H1 (cell line): ENCODE results near the gene CYP2B6. TPM values are rescaled to one million over a fixed set of nuclear protein-coding genes. Genes with fewer than 3 reads are reported as not detected.
"Not testable (repeated sequence)": the region's sequence is repeated elsewhere in the genome, so short reads cannot be mapped to it uniquely, and the experiment has no call there.

Experiments used
- CTCF ChIA-PET: fragments of 300-600 bp; sonication (Branson Sonifier 250); formaldehyde crosslinking; loops from one replicate; lab custom pipeline; 2021; ENCODE audit not compliant: partially characterized antibody; lab: Charles Lee
- POLR2A ChIA-PET: fragments of 300-600 bp; sonication (Branson Sonifier 250); formaldehyde crosslinking; loops from one replicate; lab custom pipeline; 2021; ENCODE audit warnings: inconsistent platforms; ENCODE audit not compliant: partially characterized antibody; lab: Charles Lee
- DNase-seq, 2 experiments: peaks; one replicate each; pipeline versions ENCODE4 v3.0.0 to v3.0.0-alpha.2; 2010 to 2022; ENCODE audit warnings: low spot score in 2 of 2, low read depth in 1 of 2, mixed read lengths in 1 of 2
- FAIRE-seq: peaks from 2 replicates; lab custom pipeline; 2011; peaks lifted over from hg19 to GRCh38; lab: Jason Lieb, UNC
- H2AFZ ChIP-seq: 2 replicates; pipeline ENCODE4 v1.8.1; 2012; ENCODE audit warnings: low read length, inconsistent platforms
- H2AK5ac ChIP-seq: 2 replicates; pipeline ENCODE4 v1.6.1; 2013; ENCODE audit warnings: low read depth, low read length
- H2BK120ac ChIP-seq: replicated peaks from 2 replicates; pipeline ENCODE3; 2013; ENCODE audit warnings: low read depth, low read length, inconsistent platforms
- H2BK12ac ChIP-seq: 2 replicates; pipeline ENCODE4 v1.6.1; 2013; ENCODE audit warnings: low read depth, low read length
- H2BK15ac ChIP-seq: 2 replicates; pipeline ENCODE4 v1.6.1; 2013; ENCODE audit warnings: low read length
- H2BK20ac ChIP-seq: 2 replicates; pipeline ENCODE4 v1.6.1; 2013; ENCODE audit warnings: low read length
- H2BK5ac ChIP-seq: 2 replicates; pipeline ENCODE4 v1.6.1; 2013; ENCODE audit warnings: low read depth, low read length
- H3K14ac ChIP-seq: 2 replicates; pipeline ENCODE4 v1.6.1; 2013; ENCODE audit warnings: inconsistent platforms; ENCODE audit not compliant: insufficient read length
- H3K18ac ChIP-seq: 2 replicates; pipeline ENCODE4 v1.6.1; 2013; ENCODE audit warnings: low read length; ENCODE audit errors: extremely low read depth
- H3K23ac ChIP-seq: 2 replicates; pipeline ENCODE4 v1.6.1; 2013; ENCODE audit warnings: inconsistent platforms; ENCODE audit not compliant: insufficient read length
- H3K23me2 ChIP-seq: 2 replicates; pipeline ENCODE4 v1.6.1; 2013; ENCODE audit warnings: low read depth, low read length
- H3K27ac ChIP-seq: 2 replicates; pipeline ENCODE4 v1.6.1; 2011; ENCODE audit warnings: low read depth, low read length, inconsistent platforms
- H3K27me3 ChIP-seq, 4 experiments: replicated peaks in 1 of 4; 1 replicate in 1 of 4; 2 replicates in 3 of 4; pipeline versions ENCODE4 v1.6.1 to v1.8.1; 2011 to 2013; ENCODE audit warnings: low read length in 3 of 4, mild to moderate bottlenecking in 3 of 4, inconsistent platforms in 2 of 4, mixed read lengths in 2 of 4, moderate library complexity in 1 of 4; ENCODE audit not compliant: control insufficient read depth in 3 of 4, insufficient read depth in 3 of 4; ENCODE audit errors: extremely low read depth in 1 of 4
- H3K36me3 ChIP-seq, 4 experiments: 2 replicates each; pipeline versions ENCODE4 v1.6.1 to v1.8.1; 2011 to 2013; ENCODE audit warnings: mild to moderate bottlenecking in 4 of 4, low read length in 3 of 4, moderate library complexity in 2 of 4, control low read depth in 1 of 4, inconsistent platforms in 1 of 4; ENCODE audit not compliant: insufficient read depth in 4 of 4, control insufficient read depth in 2 of 4
- H3K4ac ChIP-seq: replicated peaks from 2 replicates; pipeline ENCODE3; 2013; ENCODE audit warnings: low read length, low read depth, mixed read lengths, inconsistent platforms; ENCODE audit not compliant: insufficient read length
- H3K4me1 ChIP-seq, 4 experiments: replicated peaks in 1 of 4; 1 replicate in 1 of 4; 2 replicates in 3 of 4; pipeline versions ENCODE4 v1.6.1 to v1.8.1; 2011 to 2013; ENCODE audit warnings: low read length in 3 of 4, inconsistent platforms in 2 of 4, mixed read lengths in 1 of 4; ENCODE audit not compliant: insufficient read depth in 4 of 4, control insufficient read depth in 3 of 4
- H3K4me2 ChIP-seq, 2 experiments: 2 replicates each; pipeline versions ENCODE4 v1.6.1 to v1.8.1; 2011 to 2013; ENCODE audit warnings: low read depth in 2 of 2, low read length in 2 of 2, control low read depth in 1 of 2, inconsistent platforms in 1 of 2, mild to moderate bottlenecking in 1 of 2; ENCODE audit not compliant: insufficient read depth in 1 of 2
- H3K4me3 ChIP-seq, 4 experiments: fragments of 200-600, 300-600 bp in 1 of 4; sonication (generic), shearing (Covaris generic), sonication (Bioruptor Twin) in 1 of 4; 2 replicates each; pipeline versions ENCODE4 v1.5.1 to v1.8.1; 2011 to 2016; ENCODE audit warnings: low read length in 4 of 4, low read depth in 3 of 4, control low read depth in 2 of 4, inconsistent platforms in 2 of 4, mild to moderate bottlenecking in 2 of 4, mixed read lengths in 1 of 4, moderate library complexity in 1 of 4; ENCODE audit not compliant: insufficient read depth in 2 of 4; ENCODE audit errors: extremely low read depth in 1 of 4
- H3K56ac ChIP-seq: replicated peaks from 2 replicates; pipeline ENCODE3; 2013; ENCODE audit warnings: low read depth, mild to moderate bottlenecking, mixed read lengths, low read length, inconsistent platforms; ENCODE audit not compliant: insufficient read length
- H3K79me1 ChIP-seq: 2 replicates; pipeline ENCODE4 v1.6.1; 2013; ENCODE audit warnings: low read depth, low read length, control low read depth
- H3K79me2 ChIP-seq, 2 experiments: 2 replicates each; pipeline versions ENCODE4 v1.6.1 to v1.8.1; 2012 to 2013; ENCODE audit warnings: low read length in 2 of 2, mild to moderate bottlenecking in 2 of 2, inconsistent platforms in 1 of 2; ENCODE audit not compliant: insufficient read depth in 2 of 2, control insufficient read depth in 1 of 2
- H3K9ac ChIP-seq, 4 experiments: replicated peaks in 1 of 4; 1 replicate in 1 of 4; 2 replicates in 3 of 4; pipeline versions ENCODE4 v1.6.1 to v1.8.1; 2011 to 2013; ENCODE audit warnings: low read depth in 3 of 4, low read length in 3 of 4, control low read depth in 2 of 4, mild to moderate bottlenecking in 2 of 4, moderate library complexity in 2 of 4, inconsistent platforms in 1 of 4; ENCODE audit errors: extremely low read depth in 1 of 4
- H3K9me3 ChIP-seq, 2 experiments: 2 replicates each; pipeline versions ENCODE4 v1.6.1 to v1.8.1; 2012 to 2013; ENCODE audit warnings: mild to moderate bottlenecking in 2 of 2, moderate library complexity in 2 of 2, control low read depth in 1 of 2, inconsistent platforms in 1 of 2, low read depth in 1 of 2, low read length in 1 of 2, mixed read lengths in 1 of 2; ENCODE audit not compliant: insufficient read depth in 2 of 2
- H4K20me1 ChIP-seq, 2 experiments: replicated peaks in 1 of 2; 2 replicates each; pipeline versions ENCODE3 to v1.8.1; 2011 to 2013; ENCODE audit warnings: inconsistent platforms in 2 of 2, low read length in 2 of 2, mild to moderate bottlenecking in 1 of 2; ENCODE audit not compliant: insufficient read depth in 2 of 2, control insufficient read depth in 1 of 2
- H4K5ac ChIP-seq: 2 replicates; pipeline ENCODE4 v1.6.1; 2013; ENCODE audit warnings: low read length, low read depth, mixed read lengths, inconsistent platforms; ENCODE audit not compliant: insufficient read length
- H4K8ac ChIP-seq: 2 replicates; pipeline ENCODE4 v1.8.0; 2013; ENCODE audit warnings: mild to moderate bottlenecking, moderate library complexity, low read length, inconsistent platforms; ENCODE audit not compliant: insufficient read depth; ENCODE audit errors: extremely low read depth
- H4K91ac ChIP-seq: replicated peaks from 2 replicates; pipeline ENCODE3; 2013; ENCODE audit warnings: low read length, mixed read lengths, inconsistent platforms; ENCODE audit not compliant: insufficient read length
- WGBS, 2 experiments: shearing (Covaris generic) in 1 of 2; methylation state at CpG; one replicate each; pipeline versions ENCODE4 v1.1.6 to v1.1.7; 2013 to 2015; ENCODE audit warnings: low lambda C conversion rate in 2 of 2, mixed read lengths in 2 of 2, inconsistent platforms in 1 of 2, low coverage in 1 of 2, missing lambda C conversion rate in 1 of 2; ENCODE audit not compliant: insufficient replicate concordance in 2 of 2, insufficient coverage in 1 of 2, insufficient read length in 1 of 2; ENCODE audit errors: extremely low coverage in 1 of 2, missing lambda C conversion rate in 1 of 2; 5-methylcytosine and 5-hydroxymethylcytosine counted together
- polyA plus RNA-seq, 7 experiments: library from polyadenylated mRNA; depleted of rRNA in 3 of 7; stranded (reverse) in 5 of 7; unstranded in 2 of 7; fragments of >200 nt in 5 of 7; fragments of 200-250 nt in 2 of 7; gene quantifications; 1 replicate in 5 of 7; 2 replicates in 1 of 7; 4 replicates in 1 of 7; pipeline versions ENCODE4 v1.2.1 to v1.2.3, GENCODE V29; 2011 to 2013; ENCODE audit warnings: missing spikeins in 2 of 7, mixed read lengths in 2 of 7
- total RNA-seq: library from RNA; stranded (reverse); fragmentation: NEBNext Ultra II Directional; extraction: Animal tissue kit (Norgen Biotek cat#: 25700); gene quantifications from 2 replicates; pipeline ENCODE4 v1.2.1, GENCODE V29; 2021

The CYP2B6 gene
- total and polyA plus RNA-seq, 2 of the 8 experiments (the other 6 are each of a cell fraction or from before 2014, with no cell fraction given) = 2.8 to 5.4 TPM

- H3K4me3 ChIP-seq, H3K4me2 ChIP-seq, H2BK20ac ChIP-seq, H3K4me1 ChIP-seq, POLR2A ChIA-PET, H3K27ac ChIP-seq, H4K8ac ChIP-seq, H3K4ac ChIP-seq, H2AFZ ChIP-seq, H3K23me2 ChIP-seq, H2BK5ac ChIP-seq, H3K23ac ChIP-seq, H2BK15ac ChIP-seq, DNase-seq, H3K9me3 ChIP-seq, H4K5ac ChIP-seq, H2BK12ac ChIP-seq, H3K14ac ChIP-seq, H3K56ac ChIP-seq, H3K79me2 ChIP-seq, H4K91ac ChIP-seq, H3K18ac ChIP-seq, H2BK120ac ChIP-seq, H3K27me3 ChIP-seq, H3K79me1 ChIP-seq, H3K9ac ChIP-seq, H3K36me3 ChIP-seq, FAIRE-seq, CTCF ChIA-PET, H2AK5ac ChIP-seq, H4K20me1 ChIP-seq: not testable (repeated sequence)
- WGBS, 2 experiments = 84% methylated on average over 3 of the region's 3 CpGs; no CpG with 5 or more reads in 1 of the 2 experiments
Observed at GRCh38 chr19:40964361-40964760, 26.7 kb upstream of the CYP2B6 start.

- H3K23me2 ChIP-seq, FAIRE-seq, H2BK15ac ChIP-seq, H3K18ac ChIP-seq, H4K5ac ChIP-seq, H3K23ac ChIP-seq, H3K4ac ChIP-seq, DNase-seq, H4K8ac ChIP-seq, H3K9me3 ChIP-seq, H2AK5ac ChIP-seq, H3K27ac ChIP-seq, H3K79me1 ChIP-seq, H3K27me3 ChIP-seq, H3K56ac ChIP-seq, H2BK120ac ChIP-seq, H3K36me3 ChIP-seq, H4K91ac ChIP-seq, H2BK20ac ChIP-seq, H2BK5ac ChIP-seq, H3K79me2 ChIP-seq, H2AFZ ChIP-seq, H3K4me1 ChIP-seq, H2BK12ac ChIP-seq, CTCF ChIA-PET, H4K20me1 ChIP-seq, H3K4me2 ChIP-seq, H3K14ac ChIP-seq, H3K4me3 ChIP-seq, POLR2A ChIA-PET, H3K9ac ChIP-seq: not testable (repeated sequence)
- no CpG with 5 or more reads among the region's 35 CpGs for WGBS, 2 experiments
Observed at GRCh38 chr19:40965351-40965750, 25.7 kb upstream of the CYP2B6 start.
